NCI-H1930 (cell line): ENCODE measurements around the gene DPP4.

ENCODE experiments used
- DNase-seq, 2 experiments: peaks; one replicate each; lab custom pipeline; 2025; lab: John Stamatoyannopoulos, UW

Gene DPP4

GRCh38 chr2:162073888-162074631 lies at the start of gene DPP4:
DPP4 (minus strand) TSS chr2:162074215; CDS start chr2:162073981, 234 bp downstream.
- no peak for DNase-seq

- no peak for DNase-seq
Measured at GRCh38 chr2:162118166-162119031, 44.4 kb upstream of the DPP4 start.

GRCh38 chr2:162116352-162116751 lies 42.3 kb upstream of the DPP4 start:
- no peak for DNase-seq

GRCh38 chr2:162115076-162115475 lies 41.1 kb upstream of the DPP4 start:
- DNase-seq: no peak

- no peak for DNase-seq
Measured at GRCh38 chr2:162114271-162114670, 40.3 kb upstream of the DPP4 start.

GRCh38 chr2:162113776-162114168 lies 39.8 kb upstream of the DPP4 start:
- DNase-seq: no peak

GRCh38 chr2:162113088-162113775 lies 39.2 kb upstream of the DPP4 start:
- no peak for DNase-seq

GRCh38 chr2:162111958-162112850 lies 38.2 kb upstream of the DPP4 start:
- DNase-seq: no peak

- no peak for DNase-seq
Measured at GRCh38 chr2:162107361-162107901, 33.4 kb upstream of the DPP4 start.

- DNase-seq: no peak
Measured at GRCh38 chr2:162106746-162107145, 32.7 kb upstream of the DPP4 start.

- no peak for DNase-seq
Measured at GRCh38 chr2:162106146-162106551, 32.1 kb upstream of the DPP4 start.

GRCh38 chr2:162103443-162104009 lies 29.5 kb upstream of the DPP4 start:
- no peak for DNase-seq

GRCh38 chr2:162100579-162100978 lies 26.6 kb upstream of the DPP4 start:
- DNase-seq: no peak

- no peak for DNase-seq
Measured at GRCh38 chr2:162099836-162100235, 25.8 kb upstream of the DPP4 start.

GRCh38 chr2:162092658-162093556 lies 18.9 kb upstream of the DPP4 start:
- no peak for DNase-seq

GRCh38 chr2:162092008-162092390 lies 18.0 kb upstream of the DPP4 start:
- no peak for DNase-seq

- no peak for DNase-seq
Measured at GRCh38 chr2:162091325-162092007, 17.5 kb upstream of the DPP4 start.

- no peak for DNase-seq
Measured at GRCh38 chr2:162090109-162090508, 16.1 kb upstream of the DPP4 start.

- no peak for DNase-seq
Measured at GRCh38 chr2:162086904-162087303, 12.9 kb upstream of the DPP4 start.
